ENCODE measurements around the gene SCUBE2.
"Not testable (repeated sequence)": the region's sequence is repeated elsewhere in the genome, so short reads cannot be mapped to it uniquely, and the experiment has no call there.

SCUBE2 gene

GRCh38 chr11:8988329-8989234, 102.8 kb downstream of the SCUBE2 start:
- Histone ChIP-seq H3K27ac (no peak overlapping the region), H3K4me3 (no peak overlapping the region), H3K36me3 (ENCODE audit: insufficient read depth, low read length) (no peaks in the 10 kb centered on the region), H3K9ac (ENCODE audit: insufficient read length) (no peak overlapping the region), H3K9me3 (ENCODE audit: low read depth, low read length) (no peaks in the 10 kb centered on the region)
- no peak for DNase-seq (ENCODE audit: low read depth, low spot score)
- no peak for TF ChIP-seq POLR2AphosphoS5 (IDR thresholded peaks at IDR 0.05; ENCODE audit: borderline replicate concordance, low read depth, low read length)
- no peak for TF ChIP-seq EZH2 (IDR thresholded peaks at IDR 0.05)
- no peak for TF ChIP-seq FOXP2 (optimal IDR thresholded peaks at IDR 0.05; ENCODE audit: control extremely low read depth, extremely low read length, insufficient read depth)

- H3K9me3 ChIP-seq (ENCODE audit: low read depth, low read length), result no peaks in the 10 kb centered on the region
- H3K36me3 ChIP-seq (ENCODE audit: insufficient read depth, low read length), result no peaks in the 10 kb centered on the region
- no peak for DNase-seq (ENCODE audit: low read depth, low spot score)
- H3K9ac ChIP-seq (ENCODE audit: insufficient read length), result no peak overlapping the region
- no peak overlapping the region for H3K27ac ChIP-seq
- H3K4me3 ChIP-seq, result no peak overlapping the region
- TF ChIP-seq FOXP2 (optimal IDR thresholded peaks at IDR 0.05; ENCODE audit: control extremely low read depth, extremely low read length, insufficient read depth) (no peak), EZH2 (IDR thresholded peaks at IDR 0.05) (no peak), POLR2AphosphoS5 (IDR thresholded peaks at IDR 0.05; ENCODE audit: borderline replicate concordance, low read depth, low read length) (no peak)
These were observed 104.0 kb downstream of the SCUBE2 start for GRCh38 chr11:8987446-8987845.

GRCh38 chr11:8986772-8987171, 104.6 kb downstream of the SCUBE2 start:
- DNase-seq (ENCODE audit: low read depth, low spot score); H3K9ac ChIP-seq (ENCODE audit: insufficient read length); H3K4me3 ChIP-seq; H3K36me3 ChIP-seq (ENCODE audit: insufficient read depth, low read length); H3K9me3 ChIP-seq (ENCODE audit: low read depth, low read length); H3K27ac ChIP-seq: not testable (repeated sequence)

- no peaks in the 10 kb centered on the region for H3K36me3 ChIP-seq (ENCODE audit: insufficient read depth, low read length)
- no peak overlapping the region for H3K9ac ChIP-seq (ENCODE audit: insufficient read length)
- DNase-seq (ENCODE audit: low read depth, low spot score), result no peak
- H3K9me3 ChIP-seq (ENCODE audit: low read depth, low read length), result no peaks in the 10 kb centered on the region
- no peak overlapping the region for H3K4me3 ChIP-seq
- H3K27ac ChIP-seq, result no peak overlapping the region
- TF ChIP-seq POLR2AphosphoS5 (IDR thresholded peaks at IDR 0.05; ENCODE audit: borderline replicate concordance, low read depth, low read length) (no peak), FOXP2 (optimal IDR thresholded peaks at IDR 0.05; ENCODE audit: control extremely low read depth, extremely low read length, insufficient read depth) (no peak), EZH2 (IDR thresholded peaks at IDR 0.05) (no peak)
These were observed 105.9 kb downstream of the SCUBE2 start for GRCh38 chr11:8985462-8985861.

GRCh38 chr11:8983552-8983951, 107.8 kb downstream of the SCUBE2 start:
- no peak overlapping the region for H3K9ac ChIP-seq (ENCODE audit: insufficient read length)
- H3K36me3 ChIP-seq (ENCODE audit: insufficient read depth, low read length), result no peaks in the 10 kb centered on the region
- TF ChIP-seq POLR2AphosphoS5 (IDR thresholded peaks at IDR 0.05; ENCODE audit: borderline replicate concordance, low read depth, low read length) (no peak), FOXP2 (optimal IDR thresholded peaks at IDR 0.05; ENCODE audit: control extremely low read depth, extremely low read length, insufficient read depth) (no peak), EZH2 (IDR thresholded peaks at IDR 0.05) (no peak)
- no peak overlapping the region for H3K27ac ChIP-seq
- DNase-seq (ENCODE audit: low read depth, low spot score), result no peak
- H3K4me3 ChIP-seq, result no peak overlapping the region
- H3K9me3 ChIP-seq (ENCODE audit: low read depth, low read length), result no peaks in the 10 kb centered on the region

GRCh38 chr11:8980485-8980884, 110.9 kb downstream of the SCUBE2 start:
- Histone ChIP-seq H3K4me3 (no peak overlapping the region), H3K9me3 (ENCODE audit: low read depth, low read length) (no peaks in the 10 kb centered on the region), H3K27ac (no peak overlapping the region), H3K36me3 (ENCODE audit: insufficient read depth, low read length) (no peaks in the 10 kb centered on the region), H3K9ac (ENCODE audit: insufficient read length) (no peak overlapping the region)
- DNase-seq (ENCODE audit: low read depth, low spot score), result no peak
- TF ChIP-seq POLR2AphosphoS5 (IDR thresholded peaks at IDR 0.05; ENCODE audit: borderline replicate concordance, low read depth, low read length) (no peak), FOXP2 (optimal IDR thresholded peaks at IDR 0.05; ENCODE audit: control extremely low read depth, extremely low read length, insufficient read depth) (no peak), EZH2 (IDR thresholded peaks at IDR 0.05) (no peak)

- not testable (repeated sequence) for H3K9me3 ChIP-seq (ENCODE audit: low read depth, low read length); H3K9ac ChIP-seq (ENCODE audit: insufficient read length); DNase-seq (ENCODE audit: low read depth, low spot score); H3K27ac ChIP-seq; H3K36me3 ChIP-seq (ENCODE audit: insufficient read depth, low read length); H3K4me3 ChIP-seq
These were observed 112.0 kb downstream of the SCUBE2 start for GRCh38 chr11:8979365-8979764.

GRCh38 chr11:8973121-8973520, 118.3 kb downstream of the SCUBE2 start:
- Histone ChIP-seq H3K9ac (ENCODE audit: insufficient read length) (no peak overlapping the region), H3K36me3 (ENCODE audit: insufficient read depth, low read length) (no peaks in the 10 kb centered on the region), H3K4me3 (no peak overlapping the region), H3K27ac (no peak overlapping the region), H3K9me3 (ENCODE audit: low read depth, low read length) (no peaks in the 10 kb centered on the region)
- no peak for DNase-seq (ENCODE audit: low read depth, low spot score)
- TF ChIP-seq EZH2 (IDR thresholded peaks at IDR 0.05), result no peak
- TF ChIP-seq POLR2AphosphoS5 (IDR thresholded peaks at IDR 0.05; ENCODE audit: borderline replicate concordance, low read depth, low read length), result no peak
- TF ChIP-seq FOXP2 (optimal IDR thresholded peaks at IDR 0.05; ENCODE audit: control extremely low read depth, extremely low read length, insufficient read depth), result no peak

GRCh38 chr11:8971924-8972316, 119.5 kb downstream of the SCUBE2 start:
- H3K9ac ChIP-seq (ENCODE audit: insufficient read length), result no peak overlapping the region
- 0 out of 2 replicates have a peak overlapping the region, but pooled peaks have one; percentile 1 for H3K4me3 ChIP-seq
- no peaks in the 10 kb centered on the region for H3K36me3 ChIP-seq (ENCODE audit: insufficient read depth, low read length)
- no peaks in the 10 kb centered on the region for H3K9me3 ChIP-seq (ENCODE audit: low read depth, low read length)
- no peak overlapping the region for H3K27ac ChIP-seq
- DNase-seq (ENCODE audit: low read depth, low spot score), result no peak
- TF ChIP-seq POLR2AphosphoS5 (IDR thresholded peaks at IDR 0.05; ENCODE audit: borderline replicate concordance, low read depth, low read length) (no peak), EZH2 (IDR thresholded peaks at IDR 0.05) (no peak), FOXP2 (optimal IDR thresholded peaks at IDR 0.05; ENCODE audit: control extremely low read depth, extremely low read length, insufficient read depth) (no peak)

All from SK-N-MC (cell line).